Fibroblast of peridontal ligament (primary cell): ENCODE measurements around the gene PDLIM4.

Experiments
- DNase-seq: peaks from one replicate; pipeline ENCODE4 v3.0.0-alpha.2; 2010; ENCODE audit errors: extremely low read depth

PDLIM4 gene

GRCh38 chr5:132267166-132267739 is 9.8 kb downstream of the PDLIM4 start:
- DNase-seq = no peak

- DNase-seq = no peak
Observed at GRCh38 chr5:132267931-132268768, 10.7 kb downstream of the PDLIM4 start.

GRCh38 chr5:132268769-132269551 is 11.5 kb downstream of the PDLIM4 start:
- peak; percentile 81 for DNase-seq

GRCh38 chr5:132269635-132270334 is 12.3 kb downstream of the PDLIM4 start:
- DNase-seq = peak; percentile 30

- DNase-seq = no peak
Observed at GRCh38 chr5:132270335-132270665, 12.8 kb downstream of the PDLIM4 start.

- no peak for DNase-seq
Observed at GRCh38 chr5:132270706-132271105, 13.2 kb downstream of the PDLIM4 start.

GRCh38 chr5:132271251-132272246 is 14.1 kb downstream of the PDLIM4 start:
- DNase-seq = no peak

GRCh38 chr5:132272311-132273210 is 15.1 kb downstream of the PDLIM4 start:
- DNase-seq = peak; percentile 51

GRCh38 chr5:132273631-132274030 is 16.1 kb downstream of the PDLIM4 start:
- DNase-seq = no peak

- no peak for DNase-seq
Observed at GRCh38 chr5:132274050-132274792, 16.7 kb downstream of the PDLIM4 start.

- no peak for DNase-seq
Observed at GRCh38 chr5:132275367-132276220, 18.1 kb downstream of the PDLIM4 start.

- no peak for DNase-seq
Observed at GRCh38 chr5:132277256-132277655, 19.8 kb downstream of the PDLIM4 start.

GRCh38 chr5:132277971-132278853 is 20.7 kb downstream of the PDLIM4 start:
- DNase-seq = no peak

GRCh38 chr5:132279801-132280200 is 22.3 kb downstream of the PDLIM4 start:
- DNase-seq = no peak

GRCh38 chr5:132280371-132281240 is 23.1 kb downstream of the PDLIM4 start:
- no peak for DNase-seq
